RWPE1 (cell line): Measurements from ENCODE around the gene CPA1.

Experiments used
- CTCF ChIA-PET: fragments of 350-600 bp; sonication (Branson Sonifier 250); formaldehyde crosslinking; extraction: SDS; loops from one replicate; lab custom pipeline; 2021; lab: Yijun Ruan, JAX
- POLR2A ChIA-PET: fragments of 400-600 bp; formaldehyde crosslinking; extraction: SDS; loops from one replicate; lab custom pipeline; 2020; ENCODE audit warnings: antibody characterized with exemption; ENCODE audit not compliant: low non-redundant PET; lab: Yijun Ruan, JAX
- DNase-seq: peaks from one replicate; pipeline ENCODE4 v3.0.0; 2012; ENCODE audit warnings: low spot score
- H3K27ac ChIP-seq: fragments of 450-650 bp; 2 replicates; pipeline ENCODE4 v1.5.1; 2017
- TF ChIP-seq, protein P1 (sequence below): fragments of 450-650 bp; conservative IDR thresholded peaks from 2 replicates; pipeline ENCODE4 v1.5.1; 2017; ENCODE audit warnings: low read depth, mild to moderate bottlenecking

CPA1 gene

DNA sequence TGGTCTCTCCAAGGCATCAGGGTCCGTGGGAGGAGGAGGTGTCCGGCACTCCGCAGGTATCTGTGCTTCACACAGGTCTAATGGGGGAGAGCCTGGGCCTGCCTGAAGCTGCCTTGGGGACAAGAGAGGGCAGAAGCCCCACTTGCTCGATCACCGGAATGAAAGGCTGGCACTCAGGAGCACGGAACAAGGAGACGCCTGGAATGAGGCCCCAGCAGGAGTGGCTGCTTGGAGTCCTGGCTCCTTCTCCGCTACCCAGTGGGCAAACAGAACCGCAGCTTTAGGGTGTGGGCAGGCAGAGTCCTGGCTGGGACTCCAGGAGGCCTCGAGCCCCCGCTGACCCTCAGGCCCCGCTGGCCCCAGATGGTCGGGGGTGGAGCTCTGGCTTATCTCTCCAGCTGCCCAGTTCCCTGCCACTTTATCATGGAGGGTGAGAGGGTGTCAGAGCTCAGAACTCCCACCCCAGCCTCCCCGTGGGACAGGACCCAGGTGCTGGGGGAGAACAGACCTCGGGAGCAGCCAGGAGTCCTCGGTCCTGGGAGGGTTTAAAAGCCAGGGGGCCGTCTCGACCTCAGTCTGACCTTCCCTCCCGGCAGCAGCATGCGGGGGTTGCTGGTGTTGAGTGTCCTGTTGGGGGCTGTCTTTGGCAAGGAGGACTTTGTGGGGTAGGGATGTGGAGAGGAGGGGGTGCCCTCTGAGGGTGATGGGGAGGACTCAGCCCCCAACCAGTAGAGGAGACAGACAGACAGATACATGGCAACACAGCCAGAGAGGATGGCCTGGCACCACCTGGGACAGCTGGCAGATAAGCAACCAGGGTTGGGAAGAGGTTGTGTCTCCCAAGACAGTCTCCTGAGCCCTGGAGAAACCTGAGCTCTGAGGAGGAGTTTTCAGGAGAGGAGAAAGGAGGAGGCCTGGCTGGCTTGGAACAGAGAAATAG is at the start of gene CPA1:
Gene CPA1 (plus strand): TSS at position 574 of the 940 bp plus-strand sequence. CDS start 27 bp downstream, at position 601.
- no peak for DNase-seq
- H3K27ac ChIP-seq, result peak within 1 kb of the TSS; percentile 7; the same call in 1 of the 2 replicates
- ChIA-PET POLR2A (no interaction called here), CTCF (no interaction called here)
- TF ChIP-seq, protein P1, sequence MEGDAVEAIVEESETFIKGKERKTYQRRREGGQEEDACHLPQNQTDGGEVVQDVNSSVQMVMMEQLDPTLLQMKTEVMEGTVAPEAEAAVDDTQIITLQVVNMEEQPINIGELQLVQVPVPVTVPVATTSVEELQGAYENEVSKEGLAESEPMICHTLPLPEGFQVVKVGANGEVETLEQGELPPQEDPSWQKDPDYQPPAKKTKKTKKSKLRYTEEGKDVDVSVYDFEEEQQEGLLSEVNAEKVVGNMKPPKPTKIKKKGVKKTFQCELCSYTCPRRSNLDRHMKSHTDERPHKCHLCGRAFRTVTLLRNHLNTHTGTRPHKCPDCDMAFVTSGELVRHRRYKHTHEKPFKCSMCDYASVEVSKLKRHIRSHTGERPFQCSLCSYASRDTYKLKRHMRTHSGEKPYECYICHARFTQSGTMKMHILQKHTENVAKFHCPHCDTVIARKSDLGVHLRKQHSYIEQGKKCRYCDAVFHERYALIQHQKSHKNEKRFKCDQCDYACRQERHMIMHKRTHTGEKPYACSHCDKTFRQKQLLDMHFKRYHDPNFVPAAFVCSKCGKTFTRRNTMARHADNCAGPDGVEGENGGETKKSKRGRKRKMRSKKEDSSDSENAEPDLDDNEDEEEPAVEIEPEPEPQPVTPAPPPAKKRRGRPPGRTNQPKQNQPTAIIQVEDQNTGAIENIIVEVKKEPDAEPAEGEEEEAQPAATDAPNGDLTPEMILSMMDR, result no peak

DNA sequence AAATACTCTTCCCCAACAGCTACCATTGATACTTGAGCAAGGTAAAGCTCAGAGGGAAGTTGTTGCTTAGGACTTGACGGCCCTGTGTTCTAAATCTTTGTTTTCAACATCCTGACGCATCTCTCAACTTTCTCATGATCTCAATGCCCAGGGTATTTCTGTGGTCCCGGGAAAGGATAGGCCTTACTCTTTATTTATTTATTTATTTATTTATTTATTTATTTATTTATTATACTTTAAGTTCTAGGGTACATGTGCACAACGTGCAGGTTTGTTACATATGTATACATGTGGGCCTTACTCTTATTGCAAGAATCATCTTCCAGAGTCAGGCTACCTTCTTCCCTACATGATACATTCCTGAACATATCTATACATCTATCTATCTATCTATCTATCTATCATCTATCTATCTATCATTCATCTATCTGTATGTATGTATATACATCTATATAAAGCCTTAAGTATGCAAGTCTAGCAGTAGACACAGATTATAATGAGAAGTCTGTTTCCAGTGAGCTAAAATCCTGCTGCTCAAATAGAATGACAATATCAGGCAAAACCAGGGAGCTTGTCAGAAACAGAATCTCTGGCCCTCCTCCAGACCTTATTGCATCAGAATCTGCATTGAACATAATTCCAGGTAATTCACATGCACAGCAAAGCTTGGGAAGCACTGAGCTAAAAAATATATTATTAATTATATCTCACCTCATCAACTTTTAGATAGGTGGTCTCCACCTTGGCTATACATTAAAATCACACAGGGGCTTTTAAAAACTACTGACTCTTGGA is 47.8 kb upstream of the CPA1 start:
- ChIA-PET CTCF (no interaction called here), POLR2A (no interaction called here)
- DNase-seq, result no peak
- H3K27ac ChIP-seq, result no peak overlapping the region
- TF ChIP-seq, protein P1, result no peak

DNA sequence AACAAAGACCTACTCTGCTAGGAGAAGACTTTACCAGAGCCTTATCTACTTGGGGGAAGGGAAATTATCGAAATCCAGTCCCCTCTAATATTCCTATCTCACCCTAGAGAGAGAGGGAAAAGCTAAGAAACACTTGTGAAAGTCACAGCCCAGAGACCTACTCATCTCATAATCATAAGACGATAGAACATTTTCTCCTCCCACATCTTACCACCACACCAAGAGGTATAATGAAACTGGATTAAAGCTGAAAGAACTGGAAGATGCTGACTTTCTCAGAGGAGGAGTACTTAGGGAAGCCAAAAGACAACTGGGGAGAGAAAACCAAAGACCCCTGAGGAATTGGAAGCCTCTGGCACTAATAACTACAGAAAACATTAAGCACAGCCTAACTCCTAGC is 46.5 kb upstream of the CPA1 start:
- TF ChIP-seq, protein P1, result no peak
- CTCF ChIA-PET, result interaction anchor here (0.5 kb wide), 1 partner anchor 550 kb away, joined by 3 read pairs; no protein-coding TSS in a partner anchor

GRCh38 chr7:130334274-130334673 is 46.0 kb upstream of the CPA1 start:
- no peak for DNase-seq
- ChIA-PET POLR2A (no interaction called here), CTCF (interaction anchor here (0.5 kb wide), 1 partner anchor 551 kb away, joined by 3 read pairs; no protein-coding TSS in a partner anchor)
- no peak overlapping the region for H3K27ac ChIP-seq
- TF ChIP-seq, protein P1, result no peak

More for the DNA sequence above, 46.5 kb upstream of the CPA1 start:
- POLR2A ChIA-PET, result no interaction called here
- no peak for DNase-seq
- H3K27ac ChIP-seq, result no peak overlapping the region

GRCh38 chr7:130337410-130337971 is 42.8 kb upstream of the CPA1 start:
- TF ChIP-seq, protein P1, result no peak
- POLR2A ChIA-PET, result no interaction called here
- DNase-seq, result no peak
- CTCF ChIA-PET, result no interaction called here
- H3K27ac ChIP-seq, result no peak overlapping the region

- ChIA-PET POLR2A (no interaction called here), CTCF (no interaction called here)
- no peak for DNase-seq
- no peak overlapping the region for H3K27ac ChIP-seq
- TF ChIP-seq, protein P1, result no peak
Measured at GRCh38 chr7:130338233-130338632, 42.1 kb upstream of the CPA1 start.
